ENCODE results near the gene CAPN1. TPM values are rescaled to one million over a fixed set of nuclear protein-coding genes. Genes with fewer than 3 reads are reported as not detected.

Gene CAPN1
- total and polyA plus RNA-seq, 12 donors: 20.6 to 333 (median 135) TPM

GRCh38 chr11:65254724-65255123 lies 73.0 kb downstream of the CAPN1 start:
- no peak overlapping the region for H3K4me3 ChIP-seq
- intact Hi-C loops (cut with DNase I): no loop called here
- no peaks in the 10 kb centered on the region for H3K36me3 ChIP-seq (replicated peaks in 1 of 2)
- H3K4me1 ChIP-seq (replicated peaks in 1 of 2): no peaks in the 10 kb centered on the region
- H3K9me3 ChIP-seq (replicated peaks in 1 of 3): no peaks in the 10 kb centered on the region
- no peaks in the 10 kb centered on the region for H3K27me3 ChIP-seq
- TF ChIP-seq, protein P1, sequence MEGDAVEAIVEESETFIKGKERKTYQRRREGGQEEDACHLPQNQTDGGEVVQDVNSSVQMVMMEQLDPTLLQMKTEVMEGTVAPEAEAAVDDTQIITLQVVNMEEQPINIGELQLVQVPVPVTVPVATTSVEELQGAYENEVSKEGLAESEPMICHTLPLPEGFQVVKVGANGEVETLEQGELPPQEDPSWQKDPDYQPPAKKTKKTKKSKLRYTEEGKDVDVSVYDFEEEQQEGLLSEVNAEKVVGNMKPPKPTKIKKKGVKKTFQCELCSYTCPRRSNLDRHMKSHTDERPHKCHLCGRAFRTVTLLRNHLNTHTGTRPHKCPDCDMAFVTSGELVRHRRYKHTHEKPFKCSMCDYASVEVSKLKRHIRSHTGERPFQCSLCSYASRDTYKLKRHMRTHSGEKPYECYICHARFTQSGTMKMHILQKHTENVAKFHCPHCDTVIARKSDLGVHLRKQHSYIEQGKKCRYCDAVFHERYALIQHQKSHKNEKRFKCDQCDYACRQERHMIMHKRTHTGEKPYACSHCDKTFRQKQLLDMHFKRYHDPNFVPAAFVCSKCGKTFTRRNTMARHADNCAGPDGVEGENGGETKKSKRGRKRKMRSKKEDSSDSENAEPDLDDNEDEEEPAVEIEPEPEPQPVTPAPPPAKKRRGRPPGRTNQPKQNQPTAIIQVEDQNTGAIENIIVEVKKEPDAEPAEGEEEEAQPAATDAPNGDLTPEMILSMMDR (IDR thresholded peaks at IDR 0.05): no peak
- peak in 5 of 7 donors; percentile 47 to 76 (median 56) for DNase-seq
- no peak overlapping the region for H3K27ac ChIP-seq
- WGBS, 4 donors: 53 to 69% (median 60%) methylated on average over 6 of the region's 6 CpGs

DNA sequence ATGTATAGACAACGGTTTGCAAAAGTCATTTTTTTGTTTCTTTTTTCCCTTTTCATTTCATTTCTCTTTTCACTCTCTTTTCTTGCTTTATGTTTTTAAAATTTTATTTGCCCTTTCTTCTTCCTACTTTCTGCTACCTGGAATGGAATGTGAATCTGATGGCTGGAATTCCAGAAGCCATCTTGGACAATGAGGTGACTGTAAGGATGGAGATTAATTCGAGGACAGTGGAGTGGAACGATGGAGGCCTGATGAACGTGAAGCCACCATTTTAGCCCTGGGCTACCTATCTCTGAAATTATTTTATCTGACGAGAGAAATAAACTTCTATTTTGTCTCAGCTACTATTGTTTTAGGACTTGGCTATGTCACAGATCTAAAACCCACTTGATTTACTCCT lies 77.3 kb downstream of the CAPN1 start:
- no peak for DNase-seq
- 69 to 84% (median 74%) methylated on average over 5 of the region's 5 CpGs for WGBS, 4 donors
- peaks cover 9% of the 10 kb centered on the region in 2 donors for H3K4me1 ChIP-seq (replicated peaks in 1 of 2)
- no peaks in the 10 kb centered on the region for H3K36me3 ChIP-seq (replicated peaks in 1 of 2)
- no peak overlapping the region for H3K4me3 ChIP-seq
- no peaks in the 10 kb centered on the region for H3K27me3 ChIP-seq
- TF ChIP-seq, protein P1 (IDR thresholded peaks at IDR 0.05): no peak
- TF ChIP-seq POLR2A (IDR thresholded peaks at IDR 0.05): no peak
- no peak overlapping the region for H3K27ac ChIP-seq
- no peaks in the 10 kb centered on the region for H3K9me3 ChIP-seq (replicated peaks in 1 of 3)
- intact Hi-C loops (cut with DNase I): no loop called here

GRCh38 chr11:65260302-65260701 lies 78.6 kb downstream of the CAPN1 start:
- Histone ChIP-seq H3K27ac (no peak overlapping the region), H3K27me3 (no peaks in the 10 kb centered on the region), H3K4me3 (no peak overlapping the region), H3K9me3 (replicated peaks in 1 of 3) (no peaks in the 10 kb centered on the region), H3K4me1 (replicated peaks in 1 of 2) (peaks cover 9% of the 10 kb centered on the region in 2 donors), H3K36me3 (replicated peaks in 1 of 2) (no peaks in the 10 kb centered on the region)
- WGBS, 4 donors: 93 to 98% (median 93%) methylated on average over 10 to 17 of the region's 17 CpGs
- TF ChIP-seq, protein P1 (IDR thresholded peaks at IDR 0.05): no peak
- TF ChIP-seq POLR2A (IDR thresholded peaks at IDR 0.05): no peak
- intact Hi-C loops (cut with DNase I): no loop called here
- no peak for DNase-seq

DNA sequence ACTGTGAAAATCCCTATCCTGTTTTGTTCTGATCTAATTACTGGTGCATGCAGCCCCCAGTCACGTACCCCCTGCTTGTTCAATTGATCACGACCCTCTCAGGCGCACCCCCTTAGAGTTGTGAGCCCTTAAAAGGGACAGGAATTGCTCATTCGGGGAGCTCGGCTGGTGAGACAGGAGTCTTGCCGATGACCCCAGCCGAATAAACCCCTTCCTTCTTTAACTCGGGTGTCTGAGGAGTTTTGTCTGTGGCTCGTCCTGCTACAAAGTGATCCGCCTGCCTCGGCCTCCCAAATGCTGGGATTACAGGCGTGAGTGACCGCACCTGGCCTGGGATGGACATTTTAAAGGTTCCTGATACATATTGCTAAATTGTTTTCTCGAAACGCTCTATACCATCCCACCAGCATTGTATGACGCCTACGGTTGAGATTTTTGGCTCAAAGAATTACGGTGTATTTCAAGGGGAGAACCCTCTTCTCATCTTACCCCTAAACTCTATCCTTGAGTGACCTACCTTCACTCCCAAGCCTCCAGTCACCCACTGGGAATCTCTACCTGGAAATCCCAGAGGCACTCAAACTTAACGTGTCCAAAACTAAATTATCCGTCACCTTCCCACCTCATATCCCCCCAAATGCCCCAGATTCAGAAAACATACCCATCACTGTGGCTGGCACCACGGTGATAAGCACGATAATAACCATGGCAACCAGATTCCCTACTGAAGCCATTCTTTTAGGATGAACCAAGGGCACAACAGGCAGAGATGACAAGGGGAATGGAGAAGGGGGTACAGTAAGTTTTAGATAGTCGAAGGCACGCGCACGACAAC lies 79.2 kb downstream of the CAPN1 start:
- Histone ChIP-seq H3K27ac (peak overlapping the region; percentile 37 to 93 (median 87)), H3K4me1 (replicated peaks in 1 of 2) (peaks cover 9% of the 10 kb centered on the region in 2 donors), H3K9me3 (replicated peaks in 1 of 3) (no peaks in the 10 kb centered on the region), H3K4me3 (peak overlapping the region in 3 of 4 donors; percentile 1 to 64 (median 23)), H3K27me3 (no peaks in the 10 kb centered on the region), H3K36me3 (replicated peaks in 1 of 2) (no peaks in the 10 kb centered on the region)
- TF ChIP-seq, protein P1 (IDR thresholded peaks at IDR 0.05): no peak
- TF ChIP-seq POLR2A (IDR thresholded peaks at IDR 0.05): no peak
- no peak for DNase-seq
- whole genome bisulfite sequencing, 4 donors: 59 to 63% (median 61%) methylated on average over 26 of the region's 26 CpGs
- intact Hi-C loops (cut with DNase I): no loop called here

Small RNAs within 50 kb of the gene (small RNA-seq; reads per million reads assigned to genes)
- gene HIGD1AP10 (0 reads per million in 2 donors), gene PDCL2P2 (0 reads per million in 2 donors), gene RNU2-23P (0 to 0.12 reads per million in 2 donors)

Other genes with a start within 250 kb of the CAPN1 start
- not detected for gene GPHA2, start 246.0 kb upstream of the CAPN1 start, total RNA-seq
- gene GPHA2, start 246.0 kb upstream of the CAPN1 start, polyA plus RNA-seq: under 1 TPM in 1 of 3 donors, not detected in 2; 0.67 TPM
- not detected for gene MAJIN, start 209.8 kb upstream of the CAPN1 start, total RNA-seq
- under 1 TPM in 2 of 3 donors, not detected in 1; 0.24 to 0.29 TPM for gene MAJIN, start 209.8 kb upstream of the CAPN1 start, polyA plus RNA-seq
- gene BATF2, start 185.0 kb upstream of the CAPN1 start, total RNA-seq: 10 to 100 TPM in 2 of 9 donors, 1 to 10 TPM in 6, under 1 TPM in 1; 0.67 to 34.5 (median 6.4) TPM
- gene BATF2, start 185.0 kb upstream of the CAPN1 start, polyA plus RNA-seq: 1 to 10 TPM; 3.3 to 8.5 (median 3.7) TPM
- 100 to 1,000 TPM in 6 of 9 donors, 10 to 100 TPM in 3; 81.0 to 231 (median 109) TPM for gene ARL2, start 167.8 kb upstream of the CAPN1 start, total RNA-seq
- 100 to 1,000 TPM in 2 of 3 donors, 10 to 100 TPM in 1; 66.5 to 151 (median 128) TPM for gene ARL2, start 167.8 kb upstream of the CAPN1 start, polyA plus RNA-seq
- gene SNX15, start 154.5 kb upstream of the CAPN1 start, total RNA-seq: 10 to 100 TPM; 21.0 to 35.9 (median 23.4) TPM
- 10 to 100 TPM; 16.4 to 22.0 (median 18.7) TPM for gene SNX15, start 154.5 kb upstream of the CAPN1 start, polyA plus RNA-seq
- gene SAC3D1, start 140.7 kb upstream of the CAPN1 start, total RNA-seq: 10 to 100 TPM in 7 of 9 donors, 1 to 10 TPM in 2; 7.4 to 23.6 (median 15.4) TPM
- gene SAC3D1, start 140.7 kb upstream of the CAPN1 start, polyA plus RNA-seq: 10 to 100 TPM in 1 of 3 donors, 1 to 10 TPM in 2; 4.4 to 10.1 (median 7.5) TPM
- gene NAALADL1, start 123.4 kb upstream of the CAPN1 start, total RNA-seq: 10 to 100 TPM in 2 of 9 donors, 1 to 10 TPM in 7; 1.3 to 15.7 (median 4.9) TPM
- gene NAALADL1, start 123.4 kb upstream of the CAPN1 start, polyA plus RNA-seq: 10 to 100 TPM in 1 of 3 donors, 1 to 10 TPM in 2; 2.5 to 11.0 (median 8.7) TPM
- 1 to 10 TPM in 7 of 9 donors, under 1 TPM in 2; 0.35 to 10.0 (median 1.4) TPM for gene CDCA5, start 97.9 kb upstream of the CAPN1 start, total RNA-seq
- gene CDCA5, start 97.9 kb upstream of the CAPN1 start, polyA plus RNA-seq: 1 to 10 TPM in 1 of 3 donors, under 1 TPM in 2; 0.40 to 1.6 (median 0.88) TPM
- gene ZFPL1, start 97.7 kb upstream of the CAPN1 start, total RNA-seq: 10 to 100 TPM; 33.7 to 59.6 (median 39.4) TPM
- gene ZFPL1, start 97.7 kb upstream of the CAPN1 start, polyA plus RNA-seq: 10 to 100 TPM; 34.7 to 90.3 (median 71.3) TPM
- 100 to 1,000 TPM in 7 of 9 donors, 10 to 100 TPM in 2; 72.1 to 269 (median 154) TPM for gene VPS51, start 85.7 kb upstream of the CAPN1 start, total RNA-seq
- 100 to 1,000 TPM in 2 of 3 donors, 10 to 100 TPM in 1; 28.0 to 151 (median 140) TPM for gene VPS51, start 85.7 kb upstream of the CAPN1 start, polyA plus RNA-seq
- gene TM7SF2, start 70.1 kb upstream of the CAPN1 start, total RNA-seq: 1,000 to 10,000 TPM in 2 of 9 donors, 100 to 1,000 TPM in 7; 278 to 1,807 (median 711) TPM
- 100 to 1,000 TPM; 259 to 849 (median 589) TPM for gene TM7SF2, start 70.1 kb upstream of the CAPN1 start, polyA plus RNA-seq
- gene ZNHIT2, start 64.2 kb upstream of the CAPN1 start, total RNA-seq: 10 to 100 TPM in 8 of 9 donors, 1 to 10 TPM in 1; 7.8 to 30.0 (median 20.3) TPM
- gene ZNHIT2, start 64.2 kb upstream of the CAPN1 start, polyA plus RNA-seq: 10 to 100 TPM in 2 of 3 donors, under 1 TPM in 1; 0.48 to 39.8 (median 32.1) TPM
- 1,000 to 10,000 TPM in 5 of 9 donors, 100 to 1,000 TPM in 4; 361 to 1,303 (median 1,029) TPM for gene FAU, start 59.8 kb upstream of the CAPN1 start, total RNA-seq
- 1,000 to 10,000 TPM in 2 of 3 donors, 100 to 1,000 TPM in 1; 656 to 2,488 (median 2,066) TPM for gene FAU, start 59.8 kb upstream of the CAPN1 start, polyA plus RNA-seq
- gene MRPL49, start 59.6 kb upstream of the CAPN1 start, total RNA-seq: 100 to 1,000 TPM; 113 to 180 (median 139) TPM
- gene MRPL49, start 59.6 kb upstream of the CAPN1 start, polyA plus RNA-seq: 100 to 1,000 TPM in 1 of 3 donors, 10 to 100 TPM in 2; 32.7 to 122 (median 33.9) TPM
- gene SYVN1, start 47.4 kb upstream of the CAPN1 start, total RNA-seq: 100 to 1,000 TPM in 1 of 9 donors, 10 to 100 TPM in 7, 1 to 10 TPM in 1; 9.7 to 119 (median 61.4) TPM
- gene SYVN1, start 47.4 kb upstream of the CAPN1 start, polyA plus RNA-seq: 100 to 1,000 TPM in 1 of 3 donors, 10 to 100 TPM in 2; 46.0 to 124 (median 58.5) TPM
- gene SPDYC, start 11.7 kb upstream of the CAPN1 start, total RNA-seq: not detected
- under 1 TPM in 1 of 3 donors, not detected in 2; 0.10 TPM for gene SPDYC, start 11.7 kb upstream of the CAPN1 start, polyA plus RNA-seq
- 10 to 100 TPM in 2 of 9 donors, 1 to 10 TPM in 7; 3.9 to 12.2 (median 7.4) TPM for gene POLA2, start 80.0 kb downstream of the CAPN1 start, total RNA-seq
- 1 to 10 TPM; 4.3 to 8.3 (median 7.9) TPM for gene POLA2, start 80.0 kb downstream of the CAPN1 start, polyA plus RNA-seq
- gene CDC42EP2, start 132.9 kb downstream of the CAPN1 start, total RNA-seq: 10 to 100 TPM in 3 of 9 donors, 1 to 10 TPM in 6; 1.1 to 18.3 (median 4.8) TPM
- 10 to 100 TPM in 2 of 3 donors, 1 to 10 TPM in 1; 1.0 to 13.9 (median 10.4) TPM for gene CDC42EP2, start 132.9 kb downstream of the CAPN1 start, polyA plus RNA-seq
- gene DPF2, start 151.9 kb downstream of the CAPN1 start, total RNA-seq: 10 to 100 TPM; 28.3 to 73.7 (median 49.1) TPM
- gene DPF2, start 151.9 kb downstream of the CAPN1 start, polyA plus RNA-seq: 10 to 100 TPM; 23.2 to 34.7 (median 30.4) TPM
- gene TIGD3, start 172.8 kb downstream of the CAPN1 start, total RNA-seq: under 1 TPM; 0.11 to 0.96 (median 0.33) TPM
- under 1 TPM in 2 of 3 donors, not detected in 1; 0.27 to 0.40 TPM for gene TIGD3, start 172.8 kb downstream of the CAPN1 start, polyA plus RNA-seq
- gene SLC25A45, start 200.7 kb downstream of the CAPN1 start, total RNA-seq: 10 to 100 TPM in 1 of 9 donors, 1 to 10 TPM in 8; 1.1 to 12.7 (median 6.0) TPM
- gene SLC25A45, start 200.7 kb downstream of the CAPN1 start, polyA plus RNA-seq: 10 to 100 TPM in 2 of 3 donors, 1 to 10 TPM in 1; 2.4 to 21.0 (median 14.7) TPM
- 10 to 100 TPM; 17.6 to 52.1 (median 39.6) TPM for gene FRMD8, start 204.7 kb downstream of the CAPN1 start, total RNA-seq
- gene FRMD8, start 204.7 kb downstream of the CAPN1 start, polyA plus RNA-seq: 10 to 100 TPM in 2 of 3 donors, 1 to 10 TPM in 1; 5.3 to 21.3 (median 20.4) TPM
- 1,000 to 10,000 TPM in 3 of 9 donors, 100 to 1,000 TPM in 4, 10 to 100 TPM in 2; 20.9 to 1,661 (median 217) TPM for gene NEAT1, start 240.9 kb downstream of the CAPN1 start, total RNA-seq
- 1,000 to 10,000 TPM in 2 of 3 donors, 100 to 1,000 TPM in 1; 216 to 6,838 (median 2,645) TPM for gene NEAT1, start 240.9 kb downstream of the CAPN1 start, polyA plus RNA-seq

Measured in adrenal gland (tissue), 12 donors.